ENCODE measurements around the gene TEKT2.

- TF ChIP-seq ZNF555 (tag by site-specific recombination; conservative IDR thresholded peaks at IDR 0.05) (no peak), ZNF324 (tag by site-specific recombination; IDR thresholded peaks at IDR 0.05) (no peak), ZNF404 (tag by site-specific recombination; IDR thresholded peaks at IDR 0.05) (no peak), CTCF (tag by site-specific recombination; IDR thresholded peaks at IDR 0.05) (no peak), ZBTB1 (tag by site-specific recombination; IDR thresholded peaks at IDR 0.05) (no peak), BCL11B (tag by site-specific recombination; IDR thresholded peaks at IDR 0.05; ENCODE audit: low read depth) (no peak), REST (tag by site-specific recombination; IDR thresholded peaks at IDR 0.05) (no peak), ZNF274 (IDR thresholded peaks at IDR 0.05; ENCODE audit: low read length) (no peak), ZNF274 (tag by site-specific recombination; IDR thresholded peaks at IDR 0.05; ENCODE audit: borderline replicate concordance) (no peak), ZSCAN5A (tag by site-specific recombination; IDR thresholded peaks at IDR 0.05) (no peak), ZNF544 (tag by site-specific recombination; IDR thresholded peaks at IDR 0.05) (no peak)
Observed at GRCh38 chr1:36086529-36087232, 2.8 kb downstream of the TEKT2 start.

Measured in HEK293 (cell line).